GM19467 (cell line): ENCODE measurements around the gene HSD17B14.
"Not testable (repeated sequence)": the region's sequence is repeated elsewhere in the genome, so short reads cannot be mapped to it uniquely, and the experiment has no call there.

ENCODE experiments used
- ATAC-seq: cut with Tn5 transposase; IDR thresholded peaks from one replicate; pipeline ENCODE4 v1.9.1; 2021; ENCODE audit warnings: mild to moderate bottlenecking, moderate library complexity; ENCODE audit not compliant: unreplicated experiment

The HSD17B14 gene

DNA sequence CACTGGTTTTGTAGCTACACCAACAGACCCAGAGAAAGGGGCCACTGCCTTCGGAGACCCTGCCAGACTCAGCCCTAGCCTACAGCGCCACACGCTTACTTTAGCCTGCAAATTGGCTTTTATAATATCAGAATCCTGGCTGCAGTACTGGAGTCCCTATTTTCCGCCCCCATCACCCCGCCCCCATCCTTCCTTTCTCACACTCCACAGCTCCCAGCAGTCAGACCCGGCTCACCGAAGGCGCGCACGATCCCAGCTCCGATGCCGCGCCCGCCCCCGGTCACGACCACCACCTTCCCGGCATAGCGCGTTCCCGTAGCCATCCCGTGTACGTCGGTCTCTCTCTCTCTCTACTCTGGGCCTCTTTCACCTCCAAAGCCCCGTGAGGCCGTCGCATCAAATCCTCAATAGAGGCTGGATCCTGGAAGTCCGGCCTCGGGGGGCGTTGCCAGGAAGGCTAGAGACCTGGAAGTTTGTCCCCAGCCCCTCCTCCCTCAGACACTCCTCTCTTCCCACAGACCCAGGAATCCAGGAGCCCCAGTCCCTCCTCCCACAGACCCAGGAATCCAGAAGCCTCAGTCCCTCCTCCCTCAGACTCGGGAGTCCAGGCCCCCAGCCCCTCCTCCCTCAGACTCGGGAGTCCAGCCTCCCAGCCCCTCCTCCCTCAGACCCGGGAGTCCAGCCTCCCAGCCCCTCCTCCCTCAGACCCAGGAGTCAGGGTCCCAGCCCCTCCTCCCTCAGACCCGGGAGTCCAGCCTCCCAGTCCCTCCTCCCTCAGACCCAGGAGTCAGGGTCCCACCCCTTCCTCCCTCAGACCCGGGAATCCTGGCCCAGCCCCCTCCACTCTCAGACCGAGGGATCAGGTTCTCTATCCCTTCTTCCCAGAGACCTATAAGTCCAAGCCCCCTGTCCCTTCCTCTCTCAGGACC is at the start of gene HSD17B14:
HSD17B14 (minus strand) TSS at position 403 of the 929 bp plus-strand sequence; CDS start at position 323, 80 bp downstream.
- ATAC-seq, result no peak

DNA sequence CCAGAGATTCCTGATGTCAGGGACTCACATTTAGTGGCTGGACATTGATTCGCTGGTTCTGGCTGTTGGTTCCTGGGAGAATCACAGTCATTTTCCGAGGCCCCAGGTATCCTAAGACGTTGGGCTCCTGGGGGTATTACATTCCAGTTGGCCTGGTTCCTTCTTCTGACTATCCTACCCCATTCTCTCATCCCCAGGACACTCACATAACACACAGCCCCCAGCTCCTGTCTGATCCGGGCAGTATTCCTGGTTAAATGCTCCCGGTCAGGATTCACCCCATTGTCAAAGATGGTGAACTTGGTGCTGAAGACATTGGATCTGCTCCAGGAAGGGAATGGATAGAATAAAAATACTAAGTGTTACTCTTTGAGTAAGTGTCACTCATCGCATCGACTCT is 47.4 kb upstream of the HSD17B14 start:
- no peak for ATAC-seq

DNA sequence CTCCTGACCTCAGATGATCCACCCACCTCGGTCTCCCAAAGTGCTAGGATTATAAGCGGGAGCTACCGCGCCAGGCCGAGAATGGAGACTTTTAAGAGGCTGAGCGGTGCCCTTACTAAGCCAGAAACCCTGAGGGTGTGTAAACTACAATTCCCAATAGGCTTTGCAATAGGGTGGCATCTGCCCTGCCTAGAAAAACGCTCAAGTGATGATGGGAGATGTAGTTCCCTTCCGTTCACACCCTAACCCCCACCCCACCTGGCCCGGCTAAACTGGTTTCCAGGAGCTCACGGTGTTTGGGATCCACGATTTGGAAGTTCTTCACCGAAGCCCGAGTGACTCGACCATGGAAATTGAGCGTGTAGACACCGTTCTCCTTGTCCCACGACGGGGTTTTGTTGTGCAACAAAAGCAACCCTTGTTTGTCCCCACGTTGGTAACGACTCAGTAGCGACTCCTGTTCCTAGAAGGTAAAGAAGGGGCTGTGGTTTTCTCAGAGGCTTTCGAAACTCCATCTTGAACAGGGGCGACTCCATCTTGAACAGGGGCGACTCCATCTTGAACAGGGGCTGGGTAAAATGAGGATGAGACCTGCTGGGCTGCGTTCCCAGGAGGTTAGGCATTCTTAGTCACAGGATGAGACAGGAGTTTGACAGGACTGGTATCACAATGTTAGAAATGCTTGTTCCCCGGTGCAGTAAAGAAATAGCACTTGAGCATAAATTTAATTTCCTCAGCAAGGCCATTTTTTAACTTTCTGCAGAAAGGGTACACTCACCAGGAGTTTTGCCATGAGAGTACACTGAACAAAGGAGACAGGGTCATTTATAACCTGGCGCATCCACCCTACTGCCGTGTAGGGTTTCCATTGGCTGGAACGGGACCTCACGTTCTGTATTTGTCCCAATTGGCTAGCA is 45.7 kb upstream of the HSD17B14 start:
- no peak for ATAC-seq

DNA sequence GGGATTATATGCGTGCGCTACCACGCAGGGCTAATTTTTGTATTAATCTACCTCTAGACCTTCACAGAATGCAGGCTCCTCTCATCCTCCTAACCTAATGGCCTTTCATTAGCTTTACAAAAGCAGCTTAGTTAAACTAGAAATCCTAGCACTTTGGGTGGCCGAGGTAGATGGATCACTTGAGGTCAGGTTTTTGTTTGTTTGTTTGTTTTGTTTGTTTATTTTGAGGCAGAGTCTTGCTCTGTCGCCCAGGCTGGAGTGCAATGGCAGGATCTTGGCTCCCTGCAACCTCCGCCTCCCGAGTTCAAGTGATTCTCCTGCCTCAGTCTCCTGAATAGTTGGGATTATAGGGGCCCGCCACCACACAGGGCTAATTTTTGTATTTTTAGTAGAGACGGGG is 43.4 kb upstream of the HSD17B14 start:
- ATAC-seq, result not testable (repeated sequence)

DNA sequence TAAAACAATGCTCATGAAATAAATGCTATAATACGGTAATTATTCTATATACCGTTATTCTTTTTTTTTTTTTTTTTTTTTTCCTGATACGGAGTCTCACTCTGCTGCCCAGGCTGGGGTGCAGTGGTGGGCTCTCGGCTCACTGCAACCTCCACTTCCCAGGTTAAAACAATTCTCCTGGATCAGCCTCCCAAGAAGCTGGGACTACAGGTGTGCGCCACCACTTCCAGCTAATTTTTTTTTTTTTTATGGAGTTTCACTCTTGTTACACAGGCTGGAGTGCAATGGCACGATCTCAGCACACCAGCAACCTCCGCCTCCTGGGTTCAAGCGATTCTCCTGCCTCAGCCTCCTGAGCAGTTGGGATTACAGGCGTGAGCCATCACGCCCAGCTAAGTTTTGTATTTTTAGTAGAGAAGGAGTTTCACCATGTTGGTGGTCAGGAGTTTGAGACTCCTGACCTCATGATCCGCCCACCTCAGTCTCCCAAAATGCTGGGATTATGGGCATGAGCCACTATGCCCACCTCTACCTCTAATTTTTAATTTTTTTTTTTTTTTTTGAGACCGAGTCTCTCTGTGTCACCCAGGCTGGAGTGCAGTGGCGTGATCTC is 42.8 kb upstream of the HSD17B14 start:
- ATAC-seq, result no peak

DNA sequence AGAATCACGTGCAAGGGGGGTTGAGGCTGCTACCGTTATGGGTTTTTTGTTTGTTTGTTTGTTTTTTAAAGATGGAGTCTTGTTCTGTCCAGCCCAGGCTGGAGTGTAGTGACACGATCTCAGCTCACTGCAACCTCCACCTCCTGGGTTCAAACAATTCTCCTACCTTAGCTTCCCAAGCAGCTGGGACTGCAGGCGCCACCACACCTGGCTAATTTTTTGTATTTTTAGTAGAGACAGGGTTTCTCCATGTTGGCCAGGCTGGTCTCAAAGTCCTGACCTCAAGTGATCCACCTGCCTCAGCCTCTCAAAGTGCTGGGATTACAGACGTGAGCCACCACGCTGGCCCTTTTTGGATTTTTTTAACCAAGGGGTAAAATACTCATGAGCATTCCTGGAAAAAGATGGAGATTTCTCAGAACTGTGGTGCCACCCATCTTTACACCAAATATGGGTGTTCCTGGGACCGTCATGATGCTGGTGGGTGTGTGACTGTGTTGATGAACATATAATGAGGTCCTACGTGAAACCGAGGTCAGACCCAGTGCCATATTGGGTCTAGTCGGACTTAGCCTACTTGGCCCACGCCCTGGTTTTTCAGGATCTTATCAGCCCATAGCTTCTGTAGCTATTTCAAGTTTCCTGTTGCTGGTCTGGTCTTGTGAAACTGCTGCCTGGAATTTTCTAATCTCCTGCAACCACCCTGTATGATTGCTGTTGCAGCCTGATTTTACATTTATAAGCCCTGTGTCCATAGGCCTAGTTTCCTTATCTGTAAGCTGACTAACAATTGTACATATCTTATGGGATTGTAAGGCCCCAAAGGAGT is 42.1 kb upstream of the HSD17B14 start:
- ATAC-seq, result no peak

DNA sequence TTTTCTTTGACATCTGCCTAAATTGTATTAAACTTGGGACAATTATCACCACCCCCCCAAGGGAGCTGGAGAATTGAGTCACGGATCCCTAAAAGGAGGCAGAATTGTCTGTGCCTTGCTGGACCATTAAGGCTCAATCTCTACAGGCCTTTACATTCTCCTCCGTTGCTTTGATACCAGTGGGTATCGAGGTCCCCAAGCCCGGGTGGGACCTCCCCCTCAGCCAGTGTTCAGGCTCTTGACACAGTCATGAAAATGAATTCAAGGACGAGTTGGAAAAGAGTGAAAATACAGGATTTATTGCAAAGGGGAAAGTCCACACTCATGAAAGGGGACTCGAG is 41.5 kb upstream of the HSD17B14 start:
- no peak for ATAC-seq

DNA sequence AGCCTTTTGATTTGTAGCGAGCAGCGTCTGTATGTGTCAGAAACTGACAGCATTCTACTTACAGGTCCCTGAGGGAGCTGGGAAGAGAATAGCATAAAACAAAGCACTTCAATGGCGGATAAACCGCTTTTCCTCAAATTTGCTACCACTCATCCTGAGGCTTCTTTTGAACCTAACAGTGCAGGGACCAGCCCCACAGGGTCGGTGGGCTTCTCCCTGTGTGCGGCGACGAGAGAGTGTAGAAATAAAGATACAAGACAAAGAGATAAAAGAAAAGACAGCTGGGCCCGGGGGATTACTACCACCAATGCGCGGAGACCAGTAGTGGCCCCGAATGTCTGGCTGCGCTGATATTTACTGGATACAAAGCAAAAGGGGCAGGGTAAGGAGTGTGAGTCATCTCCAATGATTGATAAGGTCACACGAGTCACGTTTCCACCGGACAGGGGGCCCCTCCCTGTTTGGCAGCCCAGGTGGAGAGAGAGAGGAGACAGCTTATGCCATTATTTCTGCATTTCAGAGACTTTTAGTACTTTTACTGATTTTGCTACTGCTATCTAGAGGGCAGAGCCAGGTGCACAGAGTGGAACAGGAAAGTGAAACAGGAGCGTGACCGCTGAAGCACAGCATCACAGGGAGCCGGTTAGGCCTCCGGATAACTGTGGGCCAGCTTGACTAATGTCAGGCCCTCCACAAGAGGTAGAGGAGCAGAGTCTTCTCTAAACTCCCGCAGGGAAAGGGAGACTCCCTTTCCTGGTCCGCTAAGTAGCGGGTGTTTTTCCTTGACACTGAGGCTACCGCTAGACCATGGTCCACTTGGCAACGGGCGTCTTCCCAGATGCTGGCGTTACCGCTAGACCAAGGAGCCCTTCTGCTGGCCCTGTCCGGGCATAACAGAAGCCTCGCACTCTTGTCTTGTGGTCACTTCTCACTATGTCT is 40.0 kb upstream of the HSD17B14 start:
- not testable (repeated sequence) for ATAC-seq

DNA sequence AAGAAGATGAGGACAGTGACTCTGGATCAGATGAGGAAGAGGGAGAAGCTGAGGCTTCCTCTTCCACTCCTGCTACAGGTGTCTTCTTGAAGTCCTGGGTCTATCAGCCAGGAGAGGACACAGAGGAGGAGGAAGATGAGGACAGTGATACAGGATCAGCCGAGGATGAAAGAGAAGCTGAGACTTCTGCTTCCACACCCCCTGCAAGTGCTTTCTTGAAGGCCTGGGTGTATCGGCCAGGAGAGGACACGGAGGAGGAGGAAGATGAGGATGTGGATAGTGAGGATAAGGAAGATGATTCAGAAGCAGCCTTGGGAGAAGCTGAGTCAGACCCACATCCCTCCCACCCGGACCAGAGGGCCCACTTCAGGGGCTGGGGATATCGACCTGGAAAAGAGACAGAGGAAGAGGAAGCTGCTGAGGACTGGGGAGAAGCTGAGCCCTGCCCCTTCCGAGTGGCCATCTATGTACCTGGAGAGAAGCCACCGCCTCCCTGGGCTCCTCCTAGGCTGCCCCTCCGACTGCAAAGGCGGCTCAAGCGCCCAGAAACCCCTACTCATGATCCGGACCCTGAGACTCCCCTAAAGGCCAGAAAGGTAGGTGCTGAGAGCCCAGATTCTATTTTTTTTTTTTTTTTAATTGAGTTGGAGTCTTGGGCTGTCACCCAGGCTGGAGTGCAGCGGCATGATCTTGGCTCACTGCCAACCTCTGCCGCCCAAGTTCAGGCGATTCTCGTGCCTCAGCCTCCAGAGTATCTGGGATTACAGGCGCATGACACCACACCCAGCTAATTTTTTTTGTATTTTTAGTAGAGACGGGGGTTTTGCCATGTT is 38.2 kb upstream of the HSD17B14 start:
- ATAC-seq, result no peak

DNA sequence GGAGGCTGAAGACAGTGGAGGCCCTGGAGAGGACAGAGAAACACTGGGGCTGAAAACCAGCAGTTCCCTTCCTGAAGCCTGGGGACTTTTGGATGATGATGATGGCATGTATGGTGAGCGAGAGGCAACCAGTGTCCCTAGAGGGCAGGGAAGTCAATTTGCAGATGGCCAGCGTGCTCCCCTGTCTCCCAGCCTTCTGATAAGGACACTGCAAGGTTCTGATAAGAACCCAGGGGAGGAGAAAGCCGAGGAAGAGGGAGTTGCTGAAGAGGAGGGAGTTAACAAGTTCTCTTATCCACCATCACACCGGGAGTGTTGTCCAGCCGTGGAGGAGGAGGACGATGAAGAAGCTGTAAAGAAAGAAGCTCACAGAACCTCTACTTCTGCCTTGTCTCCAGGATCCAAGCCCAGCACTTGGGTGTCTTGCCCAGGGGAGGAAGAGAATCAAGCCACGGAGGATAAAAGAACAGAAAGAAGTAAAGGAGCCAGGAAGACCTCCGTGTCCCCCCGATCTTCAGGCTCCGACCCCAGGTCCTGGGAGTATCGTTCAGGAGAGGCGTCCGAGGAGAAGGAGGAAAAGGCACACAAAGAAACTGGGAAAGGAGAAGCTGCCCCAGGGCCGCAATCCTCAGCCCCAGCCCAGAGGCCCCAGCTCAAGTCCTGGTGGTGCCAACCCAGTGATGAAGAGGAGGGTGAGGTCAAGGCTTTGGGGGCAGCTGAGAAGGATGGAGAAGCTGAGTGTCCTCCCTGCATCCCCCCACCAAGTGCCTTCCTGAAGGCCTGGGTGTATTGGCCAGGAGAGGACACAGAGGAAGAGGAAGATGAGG is 37.4 kb upstream of the HSD17B14 start:
- no peak for ATAC-seq

DNA sequence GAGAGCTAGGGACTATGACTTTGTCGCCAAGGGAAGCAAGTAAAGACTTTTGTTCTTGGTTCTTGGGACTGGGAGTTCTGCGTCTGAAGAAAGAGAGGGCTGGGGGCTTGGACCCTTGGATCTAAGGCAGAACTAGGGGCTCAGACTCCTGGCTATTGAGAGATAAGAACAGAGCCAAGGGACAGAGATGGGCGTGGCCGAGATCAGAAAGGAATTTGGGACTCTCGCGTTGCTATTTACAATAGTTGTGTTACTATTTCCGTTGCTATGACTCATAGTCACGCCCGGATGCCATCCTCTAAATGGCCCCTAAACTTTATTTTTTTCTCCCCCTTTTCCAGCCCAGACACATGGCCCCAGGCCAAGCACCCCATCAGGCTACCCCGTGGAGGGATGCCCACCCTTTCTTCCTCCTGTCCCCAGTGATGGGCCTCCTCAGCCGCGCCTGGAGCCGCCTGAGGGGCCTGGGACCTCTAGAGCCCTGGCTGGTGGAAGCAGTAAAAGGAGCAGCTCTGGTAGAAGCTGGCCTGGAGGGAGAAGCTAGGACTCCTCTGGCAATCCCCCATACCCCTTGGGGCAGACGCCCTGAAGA is 36.7 kb upstream of the HSD17B14 start:
- peak; percentile 12 for ATAC-seq

DNA sequence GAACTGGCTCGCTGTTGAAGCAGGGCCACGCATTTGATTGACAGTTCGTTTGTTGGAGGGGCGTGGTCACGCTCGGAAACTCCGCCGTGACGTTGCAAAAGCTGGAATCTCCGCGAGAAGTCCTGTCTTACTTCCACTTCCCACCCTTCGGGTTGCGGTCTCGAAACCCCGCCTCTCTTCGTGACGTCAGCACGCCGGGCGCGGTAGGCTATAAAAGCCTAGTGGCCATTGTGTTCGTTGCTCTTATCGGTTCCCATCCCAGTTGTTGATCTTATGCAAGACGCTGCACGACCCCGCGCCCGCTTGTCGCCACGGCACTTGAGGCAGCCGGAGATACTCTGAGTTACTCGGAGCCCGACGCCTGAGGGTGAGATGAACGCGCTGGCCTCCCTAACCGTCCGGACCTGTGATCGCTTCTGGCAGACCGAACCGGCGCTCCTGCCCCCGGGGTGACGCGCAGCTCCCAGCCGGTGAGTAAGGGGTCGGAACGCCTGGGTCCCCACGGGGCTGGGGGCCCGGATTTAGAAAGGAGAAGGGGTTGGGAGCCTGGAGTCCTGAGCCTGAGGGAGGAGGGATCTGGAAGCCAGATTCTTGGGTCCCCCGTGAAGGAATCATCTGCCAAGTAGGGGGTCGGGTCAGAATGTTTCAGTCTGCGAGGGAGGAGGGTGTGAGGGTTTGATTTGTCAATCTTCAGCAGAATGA is 36.0 kb upstream of the HSD17B14 start, which contains the start of gene PPP1R15A:
PPP1R15A (plus strand) TSS at position 240 of the 702 bp plus-strand sequence. CDS start 813 bp downstream, outside the sequence.
- ATAC-seq, result peak; percentile 45

DNA sequence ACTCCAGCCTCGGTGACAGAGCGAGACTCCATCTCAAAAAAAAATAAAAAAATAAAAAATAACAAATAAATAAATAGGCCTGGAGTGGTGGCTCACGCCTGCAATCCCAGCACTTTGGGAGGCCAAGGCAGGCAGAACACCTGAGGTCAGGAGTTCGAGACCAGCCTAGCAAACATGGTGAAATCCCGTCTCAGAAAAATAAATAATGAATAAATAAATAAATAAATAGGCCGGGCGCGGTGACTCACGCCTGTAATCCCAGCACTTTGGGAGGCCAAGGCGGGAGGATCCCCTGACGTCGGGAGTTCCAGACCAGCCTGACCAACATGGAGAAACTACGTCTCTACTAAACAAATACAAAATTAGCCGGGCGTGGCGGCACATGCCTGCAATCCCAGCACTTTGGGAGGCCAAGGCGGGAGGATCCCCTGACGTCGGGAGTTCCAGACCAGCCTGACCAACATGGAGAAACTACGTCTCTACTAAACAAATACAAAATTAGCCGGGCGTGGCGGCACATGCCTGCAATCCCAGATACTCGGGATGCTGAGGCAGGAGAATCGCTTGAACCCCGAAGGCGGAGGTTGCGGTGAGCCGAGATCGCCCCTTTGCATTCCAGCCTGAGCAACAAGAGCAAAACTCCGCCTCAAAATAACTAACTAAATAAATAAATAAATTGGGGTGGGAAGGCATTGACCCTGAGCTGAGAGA is 35.3 kb upstream of the HSD17B14 start:
- ATAC-seq, result not testable (repeated sequence)

DNA sequence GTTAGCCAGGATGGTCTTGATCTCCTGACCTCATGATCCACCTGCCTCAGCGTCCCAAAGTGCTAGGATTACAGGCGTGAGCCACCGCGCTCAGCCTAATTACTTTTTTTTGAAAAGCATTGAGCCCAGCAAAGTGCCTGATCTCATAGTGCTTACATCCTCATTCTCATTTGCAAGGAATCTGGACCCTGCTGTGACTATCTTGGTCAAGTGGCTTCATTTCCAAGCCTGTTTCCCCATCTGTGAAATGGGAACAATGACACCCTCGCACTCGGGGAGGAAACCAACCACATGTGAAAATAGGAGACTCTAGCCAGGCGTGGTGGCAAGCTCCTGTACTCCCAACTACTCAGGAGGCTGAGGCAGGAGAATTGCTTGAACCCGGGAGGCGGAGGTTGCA is 33.8 kb upstream of the HSD17B14 start:
- ATAC-seq, result no peak

DNA sequence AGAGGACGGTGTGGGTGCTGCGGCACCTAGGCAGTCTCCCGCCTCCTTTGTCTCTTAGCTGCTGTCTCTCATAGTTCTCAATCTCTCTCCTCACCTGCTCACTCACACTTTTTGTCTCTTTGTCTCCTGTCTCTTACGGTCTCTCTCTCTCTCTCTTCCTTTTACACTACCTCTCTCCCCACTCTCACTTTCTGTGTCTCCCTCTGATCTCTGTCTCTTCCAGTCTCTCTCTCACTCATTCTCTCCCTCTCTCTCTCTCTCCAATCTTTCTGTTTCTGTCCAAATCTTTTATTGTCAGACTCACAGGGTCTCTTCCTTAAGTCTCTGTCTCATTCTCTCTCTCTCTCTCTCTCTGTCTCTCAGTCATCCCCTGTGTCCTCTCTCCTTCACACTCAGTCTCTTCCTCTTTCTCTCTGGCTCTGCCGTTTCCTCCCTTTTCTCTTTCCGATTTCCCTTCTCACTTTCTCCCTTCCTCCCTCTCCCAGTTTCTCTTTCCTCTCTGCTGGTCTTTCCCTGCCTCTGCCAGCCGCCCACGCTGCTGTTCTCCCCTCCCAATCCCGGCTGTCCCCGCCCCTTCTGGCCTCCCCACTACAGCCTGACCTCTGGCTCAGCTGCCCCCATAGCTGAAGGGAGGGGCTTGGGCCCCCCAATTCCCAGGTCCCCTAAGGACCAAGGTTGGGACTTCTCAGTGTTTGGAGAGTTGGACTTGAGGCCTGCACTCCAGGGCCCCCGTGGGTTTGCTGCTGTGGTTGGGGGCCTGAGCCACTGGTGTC is 32.0 kb upstream of the HSD17B14 start, which contains the start of gene PLEKHA4:
PLEKHA4 (minus strand) TSS at position 504 of the 773 bp plus-strand sequence. CDS start 997 bp downstream, outside the sequence.
- ATAC-seq, result no peak
